Smooth muscle cell (in vitro differentiated cells): ENCODE measurements around the gene MYPOP. TPM values are rescaled to one million over a fixed set of nuclear protein-coding genes. Genes with fewer than 3 reads are reported as not detected.
"Not testable (repeated sequence)": the region's sequence is repeated elsewhere in the genome, so short reads cannot be mapped to it uniquely, and the experiment has no call there.

ENCODE experiments used
- DNase-seq: peaks from one replicate; lab custom pipeline; 2025; ENCODE audit not compliant: unreplicated experiment; lab: John Stamatoyannopoulos, UW
- H2AFZ ChIP-seq: fragments of 200-600 bp; sonication (generic); 2 replicates; pipeline ENCODE4 v1.6.0; 2016; ENCODE audit warnings: antibody characterized with exemption, low read depth, mild to moderate bottlenecking
- H3F3A ChIP-seq: fragments of 200-600 bp; sonication (generic); 2 replicates; pipeline ENCODE4 v1.6.0; 2017; ENCODE audit warnings: antibody characterized with exemption, low read depth
- H3K27ac ChIP-seq: fragments of 200-600 bp; sonication (generic); 2 replicates; pipeline ENCODE4 v1.5.1; 2016; ENCODE audit warnings: low read depth, mild to moderate bottlenecking
- H3K27me3 ChIP-seq: fragments of 200-600 bp; sonication (generic); 2 replicates; pipeline ENCODE4 v1.6.1; 2016; ENCODE audit warnings: low read depth, mild to moderate bottlenecking
- H3K36me3 ChIP-seq: fragments of 200-600 bp; sonication (generic); 2 replicates; pipeline ENCODE4 v1.5.1; 2016; ENCODE audit warnings: low read depth
- H3K4me1 ChIP-seq: fragments of 200-600 bp; sonication (generic); 2 replicates; pipeline ENCODE4 v1.5.1; 2016; ENCODE audit warnings: low read depth
- H3K4me2 ChIP-seq: fragments of 200-600 bp; sonication (generic); 2 replicates; pipeline ENCODE4 v1.6.0; 2016; ENCODE audit warnings: mild to moderate bottlenecking
- H3K4me3 ChIP-seq: fragments of 200-600 bp; sonication (generic); 2 replicates; pipeline ENCODE4 v1.5.1; 2016; ENCODE audit warnings: mild to moderate bottlenecking
- H3K79me2 ChIP-seq: fragments of 200-600 bp; sonication (generic); 2 replicates; pipeline ENCODE4 v1.6.0; 2016; ENCODE audit warnings: low read depth, mild to moderate bottlenecking
- H3K9ac ChIP-seq: fragments of 200-600 bp; sonication (generic); 2 replicates; pipeline ENCODE4 v1.6.0; 2016; ENCODE audit warnings: low read depth
- H3K9me3 ChIP-seq: fragments of 200-600 bp; sonication (generic); replicated peaks from 2 replicates; pipeline ENCODE4 v1.5.1; 2016; ENCODE audit warnings: low read depth
- H4K20me1 ChIP-seq: fragments of 200-600 bp; sonication (generic); 2 replicates; pipeline ENCODE4 v1.6.0; 2016; ENCODE audit warnings: low read depth
- CTCF ChIP-seq: fragments of 200-600 bp; sonication (generic); IDR thresholded peaks from 2 replicates; pipeline ENCODE4 v1.5.1; 2017; ENCODE audit warnings: borderline replicate concordance, mild to moderate bottlenecking, antibody characterized with exemption; ENCODE audit not compliant: insufficient read depth, poor library complexity, severe bottlenecking
- WGBS: methylation state at CpG from one replicate; pipeline ENCODE4 v1.1.7; 2016; ENCODE audit warnings: low lambda C conversion rate; 5-methylcytosine and 5-hydroxymethylcytosine counted together
- polyA plus RNA-seq: library from polyadenylated mRNA; unstranded; fragments of >200 nt; fragmentation: Nextera tagmentation; extraction: Ambion mirVana; gene quantifications from 2 replicates; pipeline ENCODE4 v1.2.1, GENCODE V29; 2016
- total RNA-seq: library from RNA; depleted of rRNA; stranded (reverse); fragments of >200 nt; gene quantifications from 2 replicates; pipeline ENCODE4 v1.2.3, GENCODE V29; 2014

Gene MYPOP
- total and polyA plus RNA-seq, 2 experiments from 2014 or later: 1.6 to 2.1 TPM

DNA sequence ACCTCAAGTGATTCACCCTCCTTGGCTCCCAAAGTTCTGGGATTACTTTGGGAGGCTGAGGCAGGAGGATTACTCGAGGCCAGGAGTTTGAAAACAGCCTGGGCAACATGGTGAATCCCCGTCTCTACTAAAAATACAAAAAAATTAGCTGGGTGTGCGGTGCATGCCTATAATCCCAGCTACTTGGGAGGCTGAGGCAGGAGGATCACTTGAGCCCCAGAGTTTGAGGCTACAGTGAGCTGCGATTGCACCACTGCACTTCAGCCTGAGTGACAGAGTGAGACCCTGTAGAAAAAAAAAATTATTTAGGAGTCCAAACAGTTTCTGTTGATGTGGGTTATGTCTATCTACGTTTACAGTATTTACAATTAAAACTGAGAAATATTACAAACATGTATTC lies 31.6 kb downstream of the MYPOP start:
- 92% methylated on average over 5 of the region's 5 CpGs for WGBS
- H4K20me1 ChIP-seq: no peaks in the 10 kb centered on the region
- no peaks in the 10 kb centered on the region for H3K4me1 ChIP-seq
- no peak for TF ChIP-seq CTCF
- H3K9ac ChIP-seq: no peak overlapping the region
- H3K27me3 ChIP-seq: no peaks in the 10 kb centered on the region
- H3K4me3 ChIP-seq: no peak overlapping the region
- no peak overlapping the region for H2AFZ ChIP-seq
- DNase-seq: no peak
- H3F3A ChIP-seq: no peaks in the 10 kb centered on the region
- no peaks in the 10 kb centered on the region for H3K36me3 ChIP-seq
- H3K27ac ChIP-seq: no peak overlapping the region
- no peaks in the 10 kb centered on the region for H3K79me2 ChIP-seq
- H3K9me3 ChIP-seq: no peaks in the 10 kb centered on the region
- no peak overlapping the region for H3K4me2 ChIP-seq

DNA sequence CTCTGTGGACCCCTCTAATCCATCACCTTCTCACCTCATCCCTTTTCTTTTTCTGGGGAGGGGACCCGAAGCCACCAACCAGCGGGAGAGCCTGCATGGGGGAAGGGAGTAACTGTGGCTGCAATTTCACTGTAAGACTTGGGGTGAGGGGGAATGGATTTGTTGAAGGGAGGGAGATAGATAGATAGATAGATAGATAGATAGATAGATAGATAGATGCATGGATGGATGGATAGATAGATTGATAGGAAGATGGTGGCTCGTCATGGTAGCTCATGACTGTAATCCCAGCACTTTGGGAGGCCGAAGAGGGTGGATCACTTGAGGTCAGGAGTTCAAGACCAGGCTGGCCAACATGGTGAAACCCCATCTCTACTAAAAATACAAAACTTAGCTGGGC lies 35.2 kb downstream of the MYPOP start:
- 88% methylated on average over 4 of the region's 4 CpGs for WGBS
- H3K9ac ChIP-seq, H3K9me3 ChIP-seq, H2AFZ ChIP-seq, H3F3A ChIP-seq, H3K4me2 ChIP-seq, DNase-seq, H3K27ac ChIP-seq, H4K20me1 ChIP-seq, H3K36me3 ChIP-seq, H3K4me3 ChIP-seq, H3K79me2 ChIP-seq, H3K4me1 ChIP-seq: not testable (repeated sequence)
- H3K27me3 ChIP-seq: peaks cover 12% of the 10 kb centered on the region

DNA sequence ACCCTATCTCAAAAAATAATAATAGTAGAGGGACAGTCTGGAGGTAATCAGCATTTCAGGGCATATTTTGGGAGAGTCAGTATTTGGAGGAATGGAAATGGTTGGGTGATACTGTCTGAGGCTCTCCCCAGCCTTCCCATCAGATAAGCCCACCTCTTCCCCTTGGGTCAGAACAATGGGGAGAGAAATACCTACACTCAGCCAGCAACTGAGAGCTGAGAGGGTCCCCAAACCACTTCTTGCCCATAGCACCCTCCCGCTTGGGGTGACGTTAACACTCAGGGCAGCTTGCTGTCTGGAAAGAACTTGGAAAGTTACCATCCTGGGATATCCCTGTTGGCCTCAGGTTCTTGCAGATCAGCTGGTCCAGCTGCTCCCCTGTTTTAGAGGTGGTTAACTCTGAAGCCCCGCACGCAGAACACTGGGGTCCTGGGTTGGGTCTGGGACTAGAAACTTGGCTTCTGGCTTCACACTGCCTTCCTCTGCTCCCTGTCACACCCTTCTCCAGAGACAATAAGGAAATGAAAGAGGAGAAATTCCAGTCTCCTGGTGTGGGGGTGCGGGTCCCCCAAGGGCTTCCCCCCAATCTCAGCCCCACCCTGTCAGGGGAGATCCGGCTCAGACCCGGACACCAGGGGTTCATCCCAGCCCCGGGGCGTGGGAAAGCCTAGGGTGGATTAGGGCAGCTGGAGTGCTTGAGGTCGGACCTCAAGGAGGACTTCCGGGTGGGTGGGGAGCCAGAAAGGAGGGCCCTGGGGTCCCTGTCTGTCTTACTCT lies 35.8 kb downstream of the MYPOP start:
- Histone ChIP-seq H2AFZ (no peak overlapping the region), H3K4me1 (peaks cover 5% of the 10 kb centered on the region), H3K9ac (no peak overlapping the region), H3K27ac (no peak overlapping the region), H3K9me3 (no peaks in the 10 kb centered on the region), H3F3A (no peaks in the 10 kb centered on the region), H3K27me3 (peaks cover 12% of the 10 kb centered on the region), H3K36me3 (no peaks in the 10 kb centered on the region), H3K79me2 (peaks cover 7% of the 10 kb centered on the region), H3K4me3 (peak overlapping the region; percentile 21), H4K20me1 (no peaks in the 10 kb centered on the region), H3K4me2 (no peak overlapping the region)
- 83% methylated on average over 11 of the region's 11 CpGs for WGBS
- DNase-seq: no peak
- TF ChIP-seq CTCF: no peak

- H3K9me3 ChIP-seq: no peaks in the 10 kb centered on the region
- no peaks in the 10 kb centered on the region for H3F3A ChIP-seq
- H3K4me3 ChIP-seq: peak overlapping the region; percentile 69
- no peak overlapping the region for H2AFZ ChIP-seq
- H3K27ac ChIP-seq: no peak overlapping the region
- no peak for DNase-seq
- peaks cover 5% of the 10 kb centered on the region for H3K4me1 ChIP-seq
- no peak overlapping the region for H3K9ac ChIP-seq
- H3K36me3 ChIP-seq: no peaks in the 10 kb centered on the region
- H4K20me1 ChIP-seq: peaks cover 3% of the 10 kb centered on the region
- peaks cover 12% of the 10 kb centered on the region for H3K27me3 ChIP-seq
- no peak for TF ChIP-seq CTCF
- 71% methylated on average over 9 of the region's 9 CpGs for WGBS
- no peak overlapping the region for H3K4me2 ChIP-seq
- H3K79me2 ChIP-seq: peaks cover 19% of the 10 kb centered on the region
Observed at GRCh38 chr19:45865269-45865948, 37.0 kb downstream of the MYPOP start.
